Measurements from ENCODE around the gene MAP4K4.
"Not testable (repeated sequence)": the region's sequence is repeated elsewhere in the genome, so short reads cannot be mapped to it uniquely, and the experiment has no call there.

Gene MAP4K4

DNA sequence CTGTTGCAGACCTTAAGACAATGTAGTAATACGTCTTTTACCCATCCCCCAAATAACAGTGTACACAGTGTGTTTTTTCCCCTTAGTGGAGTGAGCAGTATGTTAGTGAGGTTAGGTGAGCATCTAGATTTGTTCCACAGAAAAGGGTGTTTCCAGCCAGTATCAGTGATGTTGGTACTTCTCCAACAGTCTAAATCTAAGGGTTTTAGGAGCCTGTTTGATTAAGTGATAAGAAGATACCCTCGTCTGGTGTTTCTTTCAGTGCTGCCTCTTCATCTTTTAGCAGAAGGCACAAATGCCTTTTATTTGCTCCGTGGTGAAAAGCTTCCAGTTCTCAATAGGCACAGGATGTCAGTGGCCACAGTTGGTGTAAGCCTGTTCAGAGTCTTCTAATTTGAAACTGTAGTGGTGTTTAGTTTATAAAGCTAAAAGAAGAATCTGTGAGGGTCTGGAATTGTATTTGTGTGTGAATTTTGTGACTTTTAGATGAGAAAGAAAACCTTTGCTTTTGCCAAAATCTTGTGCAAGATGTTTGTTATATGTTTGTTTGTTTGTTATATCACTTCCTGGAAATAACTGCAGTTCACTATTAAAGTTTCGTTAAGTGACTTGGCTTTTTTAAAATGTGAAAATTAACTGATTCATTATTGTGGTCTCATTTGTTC is 71.2 kb downstream of the MAP4K4 start:
- TF ChIP-seq, protein P1, sequence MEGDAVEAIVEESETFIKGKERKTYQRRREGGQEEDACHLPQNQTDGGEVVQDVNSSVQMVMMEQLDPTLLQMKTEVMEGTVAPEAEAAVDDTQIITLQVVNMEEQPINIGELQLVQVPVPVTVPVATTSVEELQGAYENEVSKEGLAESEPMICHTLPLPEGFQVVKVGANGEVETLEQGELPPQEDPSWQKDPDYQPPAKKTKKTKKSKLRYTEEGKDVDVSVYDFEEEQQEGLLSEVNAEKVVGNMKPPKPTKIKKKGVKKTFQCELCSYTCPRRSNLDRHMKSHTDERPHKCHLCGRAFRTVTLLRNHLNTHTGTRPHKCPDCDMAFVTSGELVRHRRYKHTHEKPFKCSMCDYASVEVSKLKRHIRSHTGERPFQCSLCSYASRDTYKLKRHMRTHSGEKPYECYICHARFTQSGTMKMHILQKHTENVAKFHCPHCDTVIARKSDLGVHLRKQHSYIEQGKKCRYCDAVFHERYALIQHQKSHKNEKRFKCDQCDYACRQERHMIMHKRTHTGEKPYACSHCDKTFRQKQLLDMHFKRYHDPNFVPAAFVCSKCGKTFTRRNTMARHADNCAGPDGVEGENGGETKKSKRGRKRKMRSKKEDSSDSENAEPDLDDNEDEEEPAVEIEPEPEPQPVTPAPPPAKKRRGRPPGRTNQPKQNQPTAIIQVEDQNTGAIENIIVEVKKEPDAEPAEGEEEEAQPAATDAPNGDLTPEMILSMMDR (IDR thresholded peaks at IDR 0.05; ENCODE audit: low read depth, low read length), result no peak
- H3K4me3 ChIP-seq (ENCODE audit: low read depth, low read length), result no peak overlapping the region

- H3K4me3 ChIP-seq (ENCODE audit: low read depth, low read length), result not testable (repeated sequence)
Measured at GRCh38 chr2:101769726-101770125, 72.2 kb downstream of the MAP4K4 start.

DNA sequence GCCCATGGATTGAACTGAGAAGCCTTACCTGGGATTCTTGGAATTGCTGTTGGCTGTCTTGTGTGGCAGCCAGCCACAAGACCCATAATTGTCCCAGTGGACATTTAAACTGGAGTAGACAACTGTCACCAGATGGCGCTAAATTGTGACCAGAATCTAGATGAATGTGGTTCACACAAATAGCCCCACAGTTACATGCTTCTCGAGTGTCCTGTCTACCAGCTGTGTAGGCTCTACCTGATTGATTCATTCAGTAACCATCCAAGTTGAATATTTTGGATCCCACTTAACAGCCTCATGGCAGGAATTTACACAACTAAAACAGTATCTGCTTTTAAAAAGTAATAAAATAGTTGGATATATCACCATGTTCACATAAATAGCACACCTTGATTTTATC is 73.2 kb downstream of the MAP4K4 start:
- TF ChIP-seq, protein P1 (IDR thresholded peaks at IDR 0.05; ENCODE audit: low read depth, low read length), result no peak
- no peak overlapping the region for H3K4me3 ChIP-seq (ENCODE audit: low read depth, low read length)

DNA sequence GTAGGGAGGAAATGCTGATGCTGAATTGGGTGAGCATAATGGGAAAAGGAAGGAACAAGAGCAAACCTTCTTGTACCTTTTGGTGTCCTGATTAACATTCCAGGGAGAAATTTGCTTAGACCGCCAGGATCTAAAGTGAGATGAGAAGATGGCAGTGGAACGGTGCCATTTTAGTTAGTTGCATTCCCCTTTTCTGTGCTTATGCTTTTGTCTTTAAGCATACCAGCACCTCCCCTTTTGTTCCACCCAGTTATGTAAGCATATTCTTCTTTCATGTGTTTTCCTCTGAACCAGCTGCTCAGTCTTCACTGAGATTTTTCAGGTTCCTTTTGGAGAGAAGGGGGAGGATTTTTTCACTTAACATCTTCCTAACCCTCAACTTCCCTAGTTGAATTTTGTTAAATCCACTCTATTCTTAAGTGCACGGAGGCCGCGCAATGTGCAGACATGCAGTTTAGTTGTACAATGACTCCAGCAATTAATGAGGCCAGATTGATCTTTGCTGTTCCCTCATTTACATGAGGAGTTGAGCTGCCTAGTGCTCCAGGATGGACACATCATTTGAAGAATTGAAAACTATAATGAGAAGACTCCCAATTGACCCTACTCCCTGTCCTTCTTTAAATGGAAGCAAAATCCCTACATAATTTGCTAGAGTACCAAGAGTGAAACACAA is 73.9 kb downstream of the MAP4K4 start:
- no peak overlapping the region for H3K4me3 ChIP-seq (ENCODE audit: low read depth, low read length)
- TF ChIP-seq, protein P1 (IDR thresholded peaks at IDR 0.05; ENCODE audit: low read depth, low read length), result no peak

DNA sequence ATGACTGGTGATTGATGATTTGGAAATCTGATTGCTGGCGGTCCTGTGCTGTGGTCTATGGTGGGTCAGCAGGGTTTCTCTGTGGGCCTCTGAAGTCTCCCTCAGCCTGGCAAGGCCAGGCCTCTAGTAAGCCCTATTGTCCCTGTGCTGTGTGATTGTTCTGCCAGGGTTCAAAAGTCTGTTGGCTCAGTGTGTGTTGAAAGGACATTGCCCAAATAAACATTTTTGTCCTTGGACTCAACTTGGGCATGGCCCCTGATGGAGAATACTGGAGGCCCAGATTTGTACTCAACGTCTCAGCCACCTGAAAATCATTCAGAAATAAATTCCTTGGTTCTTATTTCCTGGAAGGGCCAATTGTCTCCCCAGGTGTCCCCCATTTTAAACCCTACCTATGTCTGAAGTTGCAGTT is 74.4 kb downstream of the MAP4K4 start:
- TF ChIP-seq, protein P1 (IDR thresholded peaks at IDR 0.05; ENCODE audit: low read depth, low read length), result no peak
- H3K4me3 ChIP-seq (ENCODE audit: low read depth, low read length), result no peak overlapping the region

GRCh38 chr2:101773137-101773536 is 75.6 kb downstream of the MAP4K4 start:
- TF ChIP-seq, protein P1 (IDR thresholded peaks at IDR 0.05; ENCODE audit: low read depth, low read length), result no peak
- H3K4me3 ChIP-seq (ENCODE audit: low read depth, low read length), result no peak overlapping the region

GRCh38 chr2:101773961-101774360 is 76.5 kb downstream of the MAP4K4 start:
- H3K4me3 ChIP-seq (ENCODE audit: low read depth, low read length), result not testable (repeated sequence)

GRCh38 chr2:101775092-101775491 is 77.6 kb downstream of the MAP4K4 start:
- TF ChIP-seq, protein P1 (IDR thresholded peaks at IDR 0.05; ENCODE audit: low read depth, low read length), result no peak

More at GRCh38 chr2:101775092-101775491, 77.6 kb downstream of the MAP4K4 start:
- no peak overlapping the region for H3K4me3 ChIP-seq (ENCODE audit: low read depth, low read length)
